Measurements from ENCODE around the gene CCDC70.
"Not testable (repeated sequence)": the region's sequence is repeated elsewhere in the genome, so short reads cannot be mapped to it uniquely, and the experiment has no call there.

The CCDC70 gene

DNA sequence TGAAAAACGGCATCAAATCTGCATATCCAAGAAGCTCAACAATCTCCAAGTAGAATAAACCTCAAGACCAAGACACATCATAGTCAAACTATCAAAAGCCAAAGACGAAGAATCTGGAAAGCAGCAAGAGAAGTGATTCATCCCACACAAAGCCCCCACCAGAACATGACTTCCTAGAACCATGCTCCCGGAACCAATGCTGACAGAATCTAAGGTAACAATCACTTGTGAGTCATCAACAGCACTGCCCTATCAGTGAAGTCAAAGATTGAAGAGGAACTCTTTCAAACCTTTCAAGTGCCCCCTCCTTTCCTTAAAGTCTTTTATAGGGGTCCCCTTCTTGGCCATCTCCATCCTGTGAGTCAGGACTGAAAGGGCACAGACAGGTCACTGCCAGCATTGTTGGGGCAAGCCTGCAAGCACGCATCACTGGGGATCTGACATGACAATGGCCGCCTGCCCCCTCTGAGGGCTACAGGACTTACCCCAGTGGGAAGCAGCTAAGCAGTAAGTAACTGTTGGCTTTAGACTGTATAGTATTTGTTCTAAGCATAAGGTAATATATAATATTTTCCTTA is at the start of gene CCDC70:
Gene CCDC70 (plus strand): TSS at position 247 of the 578 bp plus-strand sequence. CDS start 3,443 bp downstream, outside the sequence.
- DNase-seq (ENCODE audit: low read depth in 2 of 2, low spot score in 1 of 2) = no peak

DNA sequence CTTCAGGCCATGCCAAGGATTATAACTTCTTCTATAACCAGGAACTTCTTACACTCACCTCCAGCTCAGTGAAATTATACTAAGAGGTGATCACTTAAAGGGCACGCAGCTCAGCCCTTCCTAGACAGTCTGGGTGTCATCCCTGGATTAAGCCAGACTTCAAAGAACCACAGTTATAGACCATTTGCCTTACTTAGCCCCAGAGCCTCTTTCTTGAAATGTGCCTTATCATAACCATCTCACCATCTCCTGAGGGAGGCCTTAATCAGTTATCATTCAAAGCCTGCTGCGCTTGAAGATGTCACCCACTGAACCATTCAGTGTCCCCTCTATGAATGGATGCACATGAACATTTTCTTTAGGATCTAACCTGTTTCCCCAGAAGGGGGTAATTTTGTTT is 47.7 kb upstream of the CCDC70 start:
- DNase-seq (ENCODE audit: low read depth in 2 of 2, low spot score in 1 of 2) = no peak

DNA sequence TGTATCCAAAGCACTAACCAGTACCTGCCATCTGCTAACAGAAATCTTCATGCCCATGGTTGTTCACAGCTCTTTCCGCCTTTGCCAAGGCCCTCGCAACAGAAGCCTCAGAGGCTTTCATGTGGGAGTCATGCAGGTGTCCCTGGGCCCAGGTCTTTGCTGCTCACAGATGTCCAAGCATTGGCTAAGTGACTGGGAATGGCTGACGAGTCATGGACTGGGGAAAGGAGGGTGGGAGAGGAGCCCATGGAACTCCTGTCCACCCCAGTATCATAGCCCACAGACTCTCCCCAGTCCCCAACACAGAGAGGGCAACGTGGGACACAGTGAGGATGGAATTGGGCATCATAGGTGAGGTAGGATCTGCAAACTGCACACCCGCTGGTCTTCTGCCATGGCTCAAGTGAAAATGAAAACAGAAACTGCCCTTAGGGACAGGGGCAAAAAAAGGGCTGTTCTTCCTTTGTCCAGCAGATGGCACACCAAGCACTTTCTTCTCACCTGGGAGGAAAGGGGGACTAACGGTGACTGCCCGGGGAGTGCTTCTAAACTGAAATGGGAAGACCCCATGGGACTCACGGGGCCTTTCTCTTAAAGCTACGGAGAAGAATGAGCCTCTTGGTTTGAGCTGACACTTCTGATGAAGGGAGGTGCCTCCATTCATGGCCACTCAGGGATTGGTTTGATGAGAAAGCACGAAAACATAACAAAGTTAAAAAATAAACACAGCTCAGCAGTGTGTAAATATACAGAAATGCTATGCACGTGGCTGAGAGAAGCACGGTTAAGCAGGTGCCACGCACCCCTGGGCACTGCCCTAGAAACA is 46.7 kb upstream of the CCDC70 start:
- peak; percentile 44 to 53 for DNase-seq (ENCODE audit: low read depth in 2 of 2, low spot score in 1 of 2)

DNA sequence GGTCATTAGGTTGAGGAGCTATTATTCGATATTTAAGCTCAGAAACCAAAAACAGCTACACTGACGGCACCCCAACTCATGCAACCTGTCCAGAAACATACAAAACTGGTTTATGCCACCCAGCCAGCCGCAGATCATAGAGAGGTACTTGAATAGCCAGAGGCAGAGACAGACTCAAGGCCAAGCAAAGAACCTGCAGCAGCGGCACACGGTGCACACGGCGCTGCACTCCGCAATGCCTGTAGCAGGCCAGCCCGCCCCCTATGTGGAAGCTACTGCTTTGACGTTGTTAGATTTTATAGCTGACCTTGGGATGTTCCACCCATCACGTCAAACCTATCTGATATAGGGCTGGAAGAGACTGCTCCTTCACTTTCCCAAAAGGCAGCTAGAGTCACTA is 45.9 kb upstream of the CCDC70 start:
- DNase-seq (ENCODE audit: low read depth in 2 of 2, low spot score in 1 of 2) = no peak

DNA sequence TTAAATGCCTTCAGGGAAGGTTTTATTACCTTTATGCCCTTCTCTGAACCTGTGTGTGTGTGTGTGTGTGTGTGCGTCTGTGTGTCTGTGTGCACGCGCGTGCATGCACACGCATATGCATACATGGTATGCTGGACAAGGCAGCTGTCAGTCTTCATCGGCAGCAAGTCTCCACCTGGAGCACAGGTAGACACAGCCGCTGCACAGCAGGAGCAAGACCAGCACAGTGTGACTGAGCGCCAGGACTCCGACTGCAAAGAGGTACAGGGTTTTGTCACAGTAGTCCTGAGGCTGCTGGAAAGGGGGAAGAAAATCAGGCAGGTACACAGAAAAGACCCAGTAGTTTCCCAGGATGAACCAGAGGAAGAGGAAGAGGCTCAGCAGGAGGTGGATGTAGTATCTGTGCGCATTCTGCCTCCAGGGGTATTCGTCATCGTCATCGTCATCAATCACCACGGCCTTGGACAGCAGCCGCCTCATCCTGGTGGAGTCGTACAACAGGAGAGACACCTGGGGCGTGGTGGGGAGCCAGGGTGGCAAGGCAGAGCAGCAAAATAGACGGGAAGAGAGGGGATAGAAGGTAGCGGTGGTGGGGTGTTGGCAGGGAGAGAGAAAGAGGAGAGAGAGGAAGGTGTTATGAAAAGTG is 45.0 kb upstream of the CCDC70 start:
- DNase-seq (ENCODE audit: low read depth in 2 of 2, low spot score in 1 of 2) = no peak

DNA sequence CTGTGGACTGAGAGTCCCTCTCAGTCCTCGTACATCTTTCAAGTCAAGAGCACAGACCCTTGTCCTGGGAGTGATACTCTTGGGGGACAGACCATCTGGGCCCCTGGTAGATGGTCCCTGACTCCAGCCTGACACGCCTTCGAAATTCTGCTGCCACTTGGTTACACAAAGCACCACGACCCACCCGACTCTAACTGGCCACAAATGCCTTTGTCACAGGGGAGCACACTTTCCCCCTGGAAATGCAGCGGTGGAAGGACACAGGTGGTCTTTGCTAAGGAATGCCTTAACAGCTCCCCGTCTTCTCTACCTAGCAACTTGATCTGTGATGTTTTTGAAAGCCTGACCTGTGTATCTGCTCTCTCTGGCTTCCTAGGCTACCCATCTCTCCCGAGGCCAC is 44.1 kb upstream of the CCDC70 start:
- DNase-seq (ENCODE audit: low read depth in 2 of 2, low spot score in 1 of 2) = no peak

DNA sequence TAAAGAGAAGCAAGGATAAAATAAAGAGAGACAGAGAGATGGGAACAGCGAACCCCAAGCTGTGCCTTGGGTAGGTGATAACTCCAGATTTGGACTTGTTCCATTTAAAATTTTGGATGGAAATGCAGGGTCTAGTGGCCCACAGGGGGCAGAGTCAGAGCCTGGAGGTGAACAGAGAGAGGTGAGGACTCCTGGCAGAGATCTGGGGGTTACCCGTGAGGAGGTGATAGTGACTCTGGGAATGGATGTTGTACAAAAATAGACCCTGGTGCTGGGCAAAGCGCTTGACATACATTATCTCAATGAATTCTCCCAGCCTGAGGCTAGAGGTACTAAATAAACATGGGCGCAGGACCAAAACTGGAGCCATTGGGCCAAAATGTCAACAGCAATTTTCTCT is 43.5 kb upstream of the CCDC70 start:
- DNase-seq (ENCODE audit: low read depth in 2 of 2, low spot score in 1 of 2) = no peak

DNA sequence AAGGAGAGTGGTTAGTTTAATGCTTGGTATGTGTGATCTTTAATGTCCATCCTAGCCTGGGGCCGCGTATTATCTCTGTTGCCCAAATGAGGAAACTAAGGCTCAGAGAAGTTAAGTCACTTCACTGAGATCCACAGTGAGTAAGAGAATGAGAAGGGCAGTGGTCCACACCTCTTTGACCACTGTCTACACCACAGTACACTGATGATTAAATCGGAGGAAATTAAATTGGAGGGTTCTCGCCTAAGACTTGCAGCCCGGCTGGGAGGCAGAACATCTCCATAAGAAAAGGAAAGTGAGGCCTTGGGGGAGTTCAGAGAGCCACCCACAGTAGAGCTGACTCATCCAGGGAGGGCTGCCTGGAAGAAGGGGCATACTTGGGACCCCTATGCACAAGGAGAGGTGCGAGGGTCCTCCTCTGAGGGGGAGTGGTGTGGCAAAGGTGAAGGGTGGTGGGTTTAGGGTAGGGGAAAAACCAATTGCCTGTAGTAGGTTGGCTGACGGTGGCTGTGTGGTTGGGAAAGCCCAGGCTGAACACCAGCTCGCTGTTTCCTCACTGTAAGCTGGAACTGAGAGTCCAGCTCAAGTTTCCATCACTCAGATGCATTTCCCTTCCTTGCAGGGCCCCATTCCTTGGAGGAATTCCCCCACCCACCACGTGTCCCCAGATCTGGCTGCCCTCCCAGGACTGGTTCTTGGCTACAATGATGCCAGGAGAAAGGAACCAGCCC is 42.8 kb upstream of the CCDC70 start:
- no peak for DNase-seq (ENCODE audit: low read depth in 2 of 2, low spot score in 1 of 2)

DNA sequence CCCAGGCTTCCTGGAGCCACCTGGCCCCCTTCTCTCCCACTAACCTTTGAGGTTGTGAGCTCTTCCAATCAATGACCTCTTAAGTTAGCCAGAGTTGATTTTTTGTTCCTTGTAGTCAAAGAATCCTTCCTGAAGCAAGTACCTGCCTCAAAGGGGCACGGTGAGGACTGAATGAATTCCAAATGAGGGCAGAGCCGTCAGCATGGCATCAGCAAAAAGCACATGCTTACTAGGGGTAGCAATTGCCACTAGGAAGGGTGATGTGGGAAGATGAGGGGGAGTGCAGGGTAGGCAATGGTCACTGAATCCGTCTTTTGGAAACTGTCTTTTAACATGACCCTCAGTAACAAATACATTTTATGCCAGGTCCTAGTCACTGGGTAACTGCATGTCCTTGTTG is 42.2 kb upstream of the CCDC70 start:
- DNase-seq (ENCODE audit: low read depth in 2 of 2, low spot score in 1 of 2) = no peak

DNA sequence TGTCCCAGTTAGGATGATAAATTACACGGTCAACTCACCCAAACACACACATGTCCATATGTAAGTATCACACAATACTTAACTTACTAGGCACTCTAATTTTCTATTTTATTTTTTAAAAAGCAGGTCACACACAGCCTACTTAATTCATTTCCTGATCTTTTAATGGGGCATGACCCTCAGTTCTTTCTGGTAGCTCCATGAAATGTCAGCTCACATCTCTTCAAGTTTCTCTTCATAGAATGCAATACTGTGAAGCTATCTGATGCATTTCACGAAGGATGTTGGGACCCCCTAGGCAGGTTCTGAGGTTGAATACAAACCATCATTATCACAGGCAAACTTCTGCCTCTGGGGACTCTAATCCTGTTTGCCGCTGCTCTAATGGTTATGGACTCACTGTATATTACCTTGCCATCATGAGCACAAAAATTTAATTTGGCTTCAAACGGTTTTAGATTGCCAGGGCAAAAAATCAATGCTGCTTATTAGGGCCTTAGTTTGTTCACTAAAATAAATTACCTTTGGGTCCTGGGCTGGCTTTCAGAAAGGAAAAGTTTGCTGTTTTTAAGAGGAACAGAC is 41.7 kb upstream of the CCDC70 start:
- no peak for DNase-seq (ENCODE audit: low read depth in 2 of 2, low spot score in 1 of 2)

DNA sequence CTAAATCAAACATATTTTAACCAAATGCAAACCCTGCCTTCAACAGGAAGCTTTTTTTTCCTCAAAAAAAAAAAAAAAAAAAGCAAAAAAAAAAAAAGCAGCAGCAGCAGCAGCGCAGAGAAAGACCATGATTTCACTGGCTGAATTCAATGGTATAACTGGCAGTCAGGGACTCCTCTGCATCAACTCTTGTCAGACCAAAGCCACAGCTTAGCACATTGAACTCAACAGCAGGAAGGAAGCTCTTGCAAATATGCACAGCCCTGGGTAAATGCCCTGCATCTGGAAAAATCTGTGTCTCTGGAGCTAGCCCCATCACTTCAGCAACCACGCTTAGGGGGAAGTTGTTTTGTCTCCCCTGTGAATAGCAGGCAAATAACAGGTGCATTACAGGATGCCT is 40.2 kb upstream of the CCDC70 start:
- no peak for DNase-seq (ENCODE audit: low read depth in 2 of 2, low spot score in 1 of 2)

DNA sequence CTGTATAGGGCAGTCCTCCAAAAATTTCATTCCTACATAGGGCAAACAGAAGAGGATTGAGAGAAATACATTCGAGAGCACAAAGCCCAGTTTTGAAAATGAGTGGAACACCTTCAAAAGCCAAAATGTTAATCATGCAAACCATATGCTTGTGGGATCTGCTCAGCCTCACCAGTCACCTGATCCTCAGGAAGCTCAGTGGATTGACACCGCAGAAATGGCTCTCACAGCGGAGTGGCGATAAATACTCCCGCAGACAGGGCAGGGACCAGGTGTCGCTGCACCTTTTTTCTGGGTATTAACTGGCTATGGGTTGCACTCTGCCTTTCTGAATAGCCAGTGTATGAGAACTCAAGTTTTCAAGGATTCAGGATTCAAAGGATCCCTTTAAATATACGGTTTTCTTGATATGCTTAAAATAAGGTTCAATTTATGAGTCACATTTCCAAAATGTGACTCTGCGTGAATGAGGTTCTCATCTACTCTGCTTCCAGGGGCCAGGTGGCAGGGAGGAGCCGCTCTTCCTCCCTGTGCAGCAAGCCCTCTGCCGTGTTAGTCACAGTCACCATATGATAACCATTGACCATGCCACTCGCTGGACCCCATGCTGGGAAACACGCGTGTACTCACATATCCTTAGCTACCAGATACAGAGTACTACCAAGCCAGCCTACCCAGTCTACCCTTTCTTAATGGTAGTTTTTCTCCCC is 39.5 kb upstream of the CCDC70 start:
- DNase-seq (ENCODE audit: low read depth in 2 of 2, low spot score in 1 of 2) = no peak

DNA sequence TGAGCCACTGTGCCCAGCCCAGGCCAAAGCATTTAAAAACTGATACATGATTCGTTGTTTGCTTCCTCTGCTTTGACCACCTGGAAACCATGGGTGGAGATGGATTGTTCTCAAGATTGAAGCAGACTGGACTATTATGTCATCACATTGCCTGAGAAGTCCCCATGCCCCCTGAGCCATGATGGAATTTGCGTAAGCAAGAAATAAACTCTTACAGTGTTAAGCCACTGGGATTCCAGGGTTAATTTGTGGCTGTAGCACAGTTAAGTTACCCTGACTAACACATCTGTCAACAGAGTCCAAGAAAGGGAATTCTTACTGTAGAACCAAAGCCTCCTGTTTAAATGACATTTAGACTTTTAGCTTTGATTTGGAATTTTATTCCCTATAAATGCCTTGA is 38.4 kb upstream of the CCDC70 start:
- DNase-seq (ENCODE audit: low read depth in 2 of 2, low spot score in 1 of 2) = no peak

DNA sequence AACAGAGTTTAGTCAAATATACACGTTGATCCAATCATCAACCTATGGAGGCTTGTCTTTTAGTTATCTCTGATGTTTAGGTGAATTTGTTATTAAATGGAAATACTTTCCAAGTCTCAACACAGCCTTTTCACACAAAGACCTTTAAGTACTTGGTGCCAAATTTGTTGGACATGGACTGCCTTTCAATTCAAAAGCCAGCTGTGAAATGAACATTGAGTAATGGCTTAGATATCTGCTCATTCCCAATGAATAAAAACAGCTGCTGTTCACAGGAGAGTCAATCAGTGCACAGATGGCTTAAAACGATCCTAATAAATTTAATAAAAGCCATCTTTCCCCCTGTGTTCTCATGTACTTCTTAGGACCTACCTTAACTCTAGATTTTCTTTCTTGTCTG is 37.9 kb upstream of the CCDC70 start:
- no peak for DNase-seq (ENCODE audit: low read depth in 2 of 2, low spot score in 1 of 2)

DNA sequence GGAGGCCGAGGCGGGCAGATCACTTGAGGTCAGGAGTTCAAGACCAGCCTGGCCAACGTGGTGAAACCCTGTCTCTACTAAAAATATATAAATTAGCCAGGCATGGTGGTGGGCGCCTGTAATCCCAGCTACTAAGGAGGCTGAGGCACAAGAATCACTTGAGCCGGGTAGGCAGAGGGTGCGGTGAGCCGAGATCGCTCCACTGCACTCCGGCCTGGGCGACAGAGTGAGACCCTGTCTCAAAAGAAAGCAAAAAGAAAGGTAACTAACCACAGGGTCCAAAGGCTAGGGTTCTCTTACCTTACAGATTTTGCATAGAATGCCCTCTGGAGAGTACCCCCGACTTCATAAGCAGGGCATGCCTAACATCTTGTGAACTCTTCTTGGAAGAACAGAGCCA is 37.1 kb upstream of the CCDC70 start:
- DNase-seq (ENCODE audit: low read depth in 2 of 2, low spot score in 1 of 2) = not testable (repeated sequence)

DNA sequence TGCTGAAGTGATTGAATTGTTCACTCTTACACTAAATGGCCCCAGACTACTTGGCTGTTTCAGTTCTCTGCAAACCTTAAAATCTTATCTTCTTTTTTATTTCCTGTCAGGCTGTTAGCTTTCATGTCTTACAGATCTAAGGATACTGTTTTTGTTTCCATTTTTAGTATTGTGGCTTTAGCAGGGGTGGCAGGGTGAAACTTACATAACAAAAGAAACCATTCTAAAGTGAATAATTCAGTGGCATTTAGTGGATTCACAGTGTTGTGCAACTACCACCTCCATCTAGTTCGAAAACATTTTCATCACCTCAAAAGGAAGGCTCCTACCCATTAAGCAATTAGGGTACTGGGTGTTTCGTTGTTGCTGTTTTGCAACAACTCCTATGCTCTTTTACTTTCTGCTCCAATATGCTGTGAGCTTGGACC is 36.6 kb upstream of the CCDC70 start:
- DNase-seq (ENCODE audit: low read depth in 2 of 2, low spot score in 1 of 2) = no peak

DNA sequence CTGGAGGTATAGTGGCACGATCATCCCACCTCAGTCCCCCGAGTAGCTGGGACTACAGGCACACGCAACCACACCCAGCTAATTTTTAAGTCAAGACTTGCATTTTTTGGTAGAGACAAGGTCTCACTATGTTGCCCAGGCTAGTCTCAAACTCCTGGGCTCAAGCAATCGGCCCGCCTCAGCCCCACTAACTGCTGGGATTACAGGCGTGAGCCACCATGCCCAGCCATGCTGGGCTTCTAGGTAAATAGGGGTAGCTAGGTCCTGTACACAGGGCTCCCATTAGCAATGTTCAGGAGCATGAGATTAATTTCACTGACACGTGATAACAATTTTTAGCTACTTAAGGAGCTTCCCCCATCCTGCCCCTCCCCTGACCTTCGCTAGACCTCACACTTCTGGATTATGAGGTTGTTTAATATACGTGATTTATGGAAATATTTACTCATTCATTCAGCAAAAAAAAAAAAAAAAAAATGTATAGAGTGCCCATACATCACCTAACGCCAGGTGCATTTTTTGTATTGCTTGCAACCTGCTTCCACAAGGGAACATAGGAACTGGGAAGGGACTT is 36.0 kb upstream of the CCDC70 start:
- no peak for DNase-seq (ENCODE audit: low read depth in 2 of 2, low spot score in 1 of 2)

DNA sequence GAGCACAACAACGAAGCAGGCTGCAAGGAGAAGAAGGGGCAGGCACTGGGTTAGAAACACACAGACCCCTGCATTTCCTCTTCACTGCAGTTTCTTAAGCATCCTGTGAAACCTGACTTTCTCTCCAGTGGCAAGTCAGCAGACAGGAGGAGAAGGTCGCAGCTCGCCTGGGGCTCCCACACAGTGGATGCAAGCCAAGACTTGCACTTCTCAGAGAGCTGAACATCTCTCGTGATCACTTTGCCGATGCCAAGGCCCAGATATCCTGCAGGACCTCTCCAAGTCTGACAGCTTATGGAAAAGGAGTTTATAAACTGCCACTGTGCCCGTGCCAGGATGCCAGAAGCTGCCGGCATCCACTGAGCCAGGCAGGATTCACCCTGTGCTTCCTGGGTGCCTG is 35.2 kb upstream of the CCDC70 start:
- DNase-seq (ENCODE audit: low read depth in 2 of 2, low spot score in 1 of 2) = no peak

DNA sequence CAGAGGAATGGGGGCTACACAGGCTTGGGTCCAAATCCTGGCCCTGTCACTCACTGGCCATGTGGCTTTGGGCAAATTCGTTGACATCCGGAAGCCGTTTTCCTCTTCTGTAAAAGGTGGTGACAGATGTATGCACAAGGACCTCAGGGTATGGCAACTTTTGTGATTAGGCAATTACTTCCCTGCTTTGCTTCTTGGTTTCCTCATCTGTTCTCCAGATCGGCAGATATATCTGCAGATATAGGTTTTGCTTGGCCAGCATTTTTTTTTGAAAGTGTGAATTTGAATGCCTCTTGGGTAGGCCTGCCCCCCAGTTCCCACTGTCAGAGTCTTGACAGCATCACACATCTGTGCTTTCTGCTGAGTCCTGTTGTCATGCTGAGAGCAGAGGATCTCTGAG is 34.5 kb upstream of the CCDC70 start:
- no peak for DNase-seq (ENCODE audit: low read depth in 2 of 2, low spot score in 1 of 2)

Data from stimulated activated CD8-positive, alpha-beta memory T cell treated with anti-CD3 and anti-CD28 coated beads, Interleukin-4, amount 100 ng/mL, for 1 hour (primary cell).